ENCODE results near the gene NAGLU. TPM values are rescaled to one million over a fixed set of nuclear protein-coding genes. Genes with fewer than 3 reads are reported as not detected.

Gene NAGLU
- total and polyA plus RNA-seq, 4 donors = 22.3 to 75.0 (median 40.3) TPM

- intact Hi-C loops (cut with DNase I) = loop anchor here in 1 of 2 donors (5.0 to 10.0 kb wide), 2 partner anchors 100 to 183 kb away; partner anchors contain the start of genes CCR10, CNTNAP1 and RAMP2
- peak in 1 of 2 donors; percentile 67 for DNase-seq
- ATAC-seq (ENCODE audit: low FRiP score) = no peak
- H3K9me3 ChIP-seq (ENCODE audit: control insufficient read depth, low read length) = no peaks in the 10 kb centered on the region
- H3K4me1 ChIP-seq (ENCODE audit: control insufficient read depth in 1 of 2, insufficient read depth in 2 of 2, low read length in 2 of 2) = no peaks in the 10 kb centered on the region
- H3K27ac ChIP-seq (ENCODE audit: low read depth in 1 of 2, low read length in 2 of 2) = no peak overlapping the region
- no peak overlapping the region for H3K4me3 ChIP-seq (ENCODE audit: low read length in 2 of 2)
- H3K27me3 ChIP-seq (ENCODE audit: control insufficient read depth in 1 of 2, insufficient read depth in 2 of 2, low read length in 1 of 2) = no peaks in the 10 kb centered on the region
- H3K36me3 ChIP-seq (ENCODE audit: control insufficient read depth in 1 of 2, insufficient read depth in 2 of 2, low read length in 1 of 2) = peaks cover 7 to 26% of the 10 kb centered on the region in 2 donors
- 82 to 85% methylated on average over 10 of the region's 10 CpGs for WGBS, 2 donors
Observed at GRCh38 chr17:42581744-42582270, 45.8 kb downstream of the NAGLU start.

DNA sequence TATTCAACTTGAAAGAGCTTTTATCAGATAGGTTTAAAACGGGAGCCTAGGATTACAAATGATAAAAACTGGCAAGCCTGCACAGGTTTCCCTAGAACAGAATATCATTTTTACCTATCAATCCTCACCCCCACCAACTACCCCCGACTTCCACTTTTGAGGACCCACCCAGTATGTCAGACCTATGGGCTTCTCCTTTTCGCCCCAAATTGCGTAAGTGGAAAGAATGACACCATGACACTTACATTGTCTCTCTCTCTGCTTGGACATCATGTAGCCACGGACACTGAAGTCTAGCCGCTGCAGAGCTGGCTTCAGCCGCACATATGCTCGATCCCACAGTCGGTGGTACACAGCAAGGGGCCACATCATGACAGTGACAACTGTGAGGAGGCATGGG, 48.8 kb downstream of the NAGLU start:
- intact Hi-C loops (cut with DNase I) = loop anchor here in 1 of 2 donors (5.0 to 10.0 kb wide), 2 partner anchors 97 to 180 kb away; partner anchors contain the start of genes CCR10, CNTNAP1 and RAMP2
- Histone ChIP-seq H3K27ac (ENCODE audit: low read depth in 1 of 2, low read length in 2 of 2) (no peak overlapping the region), H3K4me1 (ENCODE audit: control insufficient read depth in 1 of 2, insufficient read depth in 2 of 2, low read length in 2 of 2) (no peaks in the 10 kb centered on the region), H3K27me3 (ENCODE audit: control insufficient read depth in 1 of 2, insufficient read depth in 2 of 2, low read length in 1 of 2) (no peaks in the 10 kb centered on the region), H3K36me3 (ENCODE audit: control insufficient read depth in 1 of 2, insufficient read depth in 2 of 2, low read length in 1 of 2) (peaks cover 16 to 27% of the 10 kb centered on the region in 2 donors), H3K9me3 (ENCODE audit: control insufficient read depth, low read length) (no peaks in the 10 kb centered on the region), H3K4me3 (ENCODE audit: low read length in 2 of 2) (no peak overlapping the region)
- ATAC-seq (ENCODE audit: low FRiP score) (no peak), DNase-seq (peak in 1 of 2 donors; percentile 56)
- whole genome bisulfite sequencing, 2 donors = 74 to 76% methylated on average over 9 of the region's 9 CpGs

- H3K4me3 ChIP-seq (ENCODE audit: low read length in 2 of 2) = no peak overlapping the region
- H3K36me3 ChIP-seq (ENCODE audit: control insufficient read depth in 1 of 2, insufficient read depth in 2 of 2, low read length in 1 of 2) = peaks cover 16 to 22% of the 10 kb centered on the region in 2 donors
- no peak for ATAC-seq (ENCODE audit: low FRiP score)
- H3K4me1 ChIP-seq (ENCODE audit: control insufficient read depth in 1 of 2, insufficient read depth in 2 of 2, low read length in 2 of 2) = no peaks in the 10 kb centered on the region
- DNase-seq = peak in 1 of 2 donors; percentile 17
- no peak overlapping the region for H3K27ac ChIP-seq (ENCODE audit: low read depth in 1 of 2, low read length in 2 of 2)
- intact Hi-C loops (cut with DNase I) = loop anchor here in 1 of 2 donors (10.0 kb wide), 1 partner anchor 179 kb away; the partner anchor contains the start of gene RAMP2
- no peaks in the 10 kb centered on the region for H3K27me3 ChIP-seq (ENCODE audit: control insufficient read depth in 1 of 2, insufficient read depth in 2 of 2, low read length in 1 of 2)
- H3K9me3 ChIP-seq (ENCODE audit: control insufficient read depth, low read length) = no peaks in the 10 kb centered on the region
- 4 to 6% methylated on average over 1 of the region's 1 CpG for WGBS, 2 donors
Observed at GRCh38 chr17:42585353-42585752, 49.3 kb downstream of the NAGLU start.

GRCh38 chr17:42586514-42587230, 50.6 kb downstream of the NAGLU start:
- peaks cover 16 to 21% of the 10 kb centered on the region in 2 donors for H3K36me3 ChIP-seq (ENCODE audit: control insufficient read depth in 1 of 2, insufficient read depth in 2 of 2, low read length in 1 of 2)
- no peak overlapping the region for H3K4me3 ChIP-seq (ENCODE audit: low read length in 2 of 2)
- no peaks in the 10 kb centered on the region for H3K9me3 ChIP-seq (ENCODE audit: control insufficient read depth, low read length)
- intact Hi-C loops (cut with DNase I) = loop anchor here in 1 of 2 donors (10.0 kb wide), 1 partner anchor 178 kb away; the partner anchor contains the start of gene RAMP2
- WGBS, 2 donors = 72 to 73% methylated on average over 7 of the region's 7 CpGs
- DNase-seq (no peak), ATAC-seq (ENCODE audit: low FRiP score) (no peak)
- H3K27me3 ChIP-seq (ENCODE audit: control insufficient read depth in 1 of 2, insufficient read depth in 2 of 2, low read length in 1 of 2) = no peaks in the 10 kb centered on the region
- no peak overlapping the region for H3K27ac ChIP-seq (ENCODE audit: low read depth in 1 of 2, low read length in 2 of 2)
- H3K4me1 ChIP-seq (ENCODE audit: control insufficient read depth in 1 of 2, insufficient read depth in 2 of 2, low read length in 2 of 2) = no peaks in the 10 kb centered on the region

GRCh38 chr17:42590886-42591285, 54.8 kb downstream of the NAGLU start:
- intact Hi-C loops (cut with DNase I) = no loop called here
- 92 to 99% methylated on average over 2 of the region's 2 CpGs for WGBS, 2 donors
- Histone ChIP-seq H3K9me3 (ENCODE audit: control insufficient read depth, low read length) (no peaks in the 10 kb centered on the region), H3K27ac (ENCODE audit: low read depth in 1 of 2, low read length in 2 of 2) (no peak overlapping the region), H3K4me1 (ENCODE audit: control insufficient read depth in 1 of 2, insufficient read depth in 2 of 2, low read length in 2 of 2) (no peaks in the 10 kb centered on the region), H3K4me3 (ENCODE audit: low read length in 2 of 2) (no peak overlapping the region), H3K36me3 (ENCODE audit: control insufficient read depth in 1 of 2, insufficient read depth in 2 of 2, low read length in 1 of 2) (peaks cover 5 to 12% of the 10 kb centered on the region in 2 donors), H3K27me3 (ENCODE audit: control insufficient read depth in 1 of 2, insufficient read depth in 2 of 2, low read length in 1 of 2) (no peaks in the 10 kb centered on the region)
- ATAC-seq (ENCODE audit: low FRiP score) = no peak
- no peak for DNase-seq

- Histone ChIP-seq H3K27ac (ENCODE audit: low read depth in 1 of 2, low read length in 2 of 2) (no peak overlapping the region), H3K9me3 (ENCODE audit: control insufficient read depth, low read length) (no peaks in the 10 kb centered on the region), H3K36me3 (ENCODE audit: control insufficient read depth in 1 of 2, insufficient read depth in 2 of 2, low read length in 1 of 2) (peaks cover 5 to 12% of the 10 kb centered on the region in 2 donors), H3K4me1 (ENCODE audit: control insufficient read depth in 1 of 2, insufficient read depth in 2 of 2, low read length in 2 of 2) (no peaks in the 10 kb centered on the region), H3K4me3 (ENCODE audit: low read length in 2 of 2) (no peak overlapping the region), H3K27me3 (ENCODE audit: control insufficient read depth in 1 of 2, insufficient read depth in 2 of 2, low read length in 1 of 2) (no peaks in the 10 kb centered on the region)
- DNase-seq = no peak
- no peak for ATAC-seq (ENCODE audit: low FRiP score)
- intact Hi-C loops (cut with DNase I) = no loop called here
- 91% methylated on average over 9 of the region's 9 CpGs for WGBS, 2 donors
Observed at GRCh38 chr17:42591411-42591810, 55.4 kb downstream of the NAGLU start.

Small RNA genes lying within 50 kb of the gene (microRNA-seq; reads per million reads assigned to microRNA genes)
- gene MIR5010 (3.0 to 6.6 reads per million in 2 donors), gene MIR548AT (0.60 to 2.0 reads per million in 2 donors)

Other genes with a start within 250 kb of the NAGLU start
- 10 to 100 TPM; 42.1 to 63.2 TPM for gene STAT5A, start 247.7 kb upstream of the NAGLU start, total RNA-seq
- gene STAT5A, start 247.7 kb upstream of the NAGLU start, polyA plus RNA-seq = 10 to 100 TPM; 10.9 to 20.8 TPM
- gene STAT3, start 147.8 kb upstream of the NAGLU start, total RNA-seq = 100 to 1,000 TPM; 279 to 297 TPM
- 10 to 100 TPM; 34.1 to 78.3 TPM for gene STAT3, start 147.8 kb upstream of the NAGLU start, polyA plus RNA-seq
- 100 to 1,000 TPM; 569 to 643 TPM for gene CAVIN1, start 113.0 kb upstream of the NAGLU start, total RNA-seq
- 100 to 1,000 TPM; 350 to 422 TPM for gene CAVIN1, start 113.0 kb upstream of the NAGLU start, polyA plus RNA-seq
- gene ATP6V0A1, start 77.4 kb upstream of the NAGLU start, total RNA-seq = 100 to 1,000 TPM in 1 of 2 donors, 10 to 100 TPM in 1; 96.2 to 111 TPM
- gene ATP6V0A1, start 77.4 kb upstream of the NAGLU start, polyA plus RNA-seq = 10 to 100 TPM; 13.4 to 47.5 TPM
- 1 to 10 TPM in 1 of 2 donors, under 1 TPM in 1; 0.62 to 1.3 TPM for gene HSD17B1, start 16.7 kb downstream of the NAGLU start, total RNA-seq
- 1 to 10 TPM in 1 of 2 donors, under 1 TPM in 1; 0.50 to 7.6 TPM for gene HSD17B1, start 16.7 kb downstream of the NAGLU start, polyA plus RNA-seq
- 10 to 100 TPM; 34.0 to 43.2 TPM for gene COASY, start 25.9 kb downstream of the NAGLU start, total RNA-seq
- 10 to 100 TPM; 23.0 to 89.5 TPM for gene COASY, start 25.9 kb downstream of the NAGLU start, polyA plus RNA-seq
- gene MLX, start 30.9 kb downstream of the NAGLU start, total RNA-seq = 10 to 100 TPM; 31.9 to 34.2 TPM
- 10 to 100 TPM; 33.8 to 38.6 TPM for gene MLX, start 30.9 kb downstream of the NAGLU start, polyA plus RNA-seq
- 1 to 10 TPM; 3.9 to 5.2 TPM for gene PSMC3IP, start 41.5 kb downstream of the NAGLU start, total RNA-seq
- gene PSMC3IP, start 41.5 kb downstream of the NAGLU start, polyA plus RNA-seq = 10 to 100 TPM in 1 of 2 donors, 1 to 10 TPM in 1; 3.8 to 14.4 TPM
- gene RETREG3, start 73.1 kb downstream of the NAGLU start, total RNA-seq = 10 to 100 TPM; 42.9 to 54.1 TPM
- 10 to 100 TPM; 11.5 to 27.6 TPM for gene RETREG3, start 73.1 kb downstream of the NAGLU start, polyA plus RNA-seq
- 10 to 100 TPM; 21.5 to 24.9 TPM for gene TUBG1, start 73.4 kb downstream of the NAGLU start, total RNA-seq
- 10 to 100 TPM; 15.7 to 19.5 TPM for gene TUBG1, start 73.4 kb downstream of the NAGLU start, polyA plus RNA-seq
- gene TUBG2, start 123.0 kb downstream of the NAGLU start, total RNA-seq = 10 to 100 TPM; 23.4 to 42.6 TPM
- gene TUBG2, start 123.0 kb downstream of the NAGLU start, polyA plus RNA-seq = 10 to 100 TPM; 23.9 to 72.2 TPM
- 10 to 100 TPM; 27.0 to 47.5 TPM for gene PLEKHH3, start 140.8 kb downstream of the NAGLU start, total RNA-seq
- 10 to 100 TPM; 10.0 to 59.3 TPM for gene PLEKHH3, start 140.8 kb downstream of the NAGLU start, polyA plus RNA-seq
- 1 to 10 TPM; 2.5 to 3.4 TPM for gene CCR10, start 145.6 kb downstream of the NAGLU start, total RNA-seq
- gene CCR10, start 145.6 kb downstream of the NAGLU start, polyA plus RNA-seq = 1 to 10 TPM in 1 of 2 donors, under 1 TPM in 1; 0.50 to 3.7 TPM
- 10 to 100 TPM in 1 of 2 donors, 1 to 10 TPM in 1; 7.6 to 25.8 TPM for gene CNTNAP1, start 146.3 kb downstream of the NAGLU start, total RNA-seq
- gene CNTNAP1, start 146.3 kb downstream of the NAGLU start, polyA plus RNA-seq = 10 to 100 TPM in 1 of 2 donors, 1 to 10 TPM in 1; 1.0 to 11.5 TPM
- gene EZH1, start 208.8 kb downstream of the NAGLU start, total RNA-seq = 10 to 100 TPM; 62.5 to 72.4 TPM
- gene EZH1, start 208.8 kb downstream of the NAGLU start, polyA plus RNA-seq = 10 to 100 TPM; 22.4 to 41.7 TPM
- gene RAMP2, start 225.0 kb downstream of the NAGLU start, total RNA-seq = 10 to 100 TPM; 27.1 to 77.7 TPM
- 10 to 100 TPM in 1 of 2 donors, 1 to 10 TPM in 1; 8.1 to 14.5 TPM for gene RAMP2, start 225.0 kb downstream of the NAGLU start, polyA plus RNA-seq
- gene VPS25, start 237.2 kb downstream of the NAGLU start, total RNA-seq = 10 to 100 TPM; 31.2 to 33.8 TPM
- 10 to 100 TPM; 45.5 to 46.8 TPM for gene VPS25, start 237.2 kb downstream of the NAGLU start, polyA plus RNA-seq
- under 1 TPM; 0.19 to 0.24 TPM for gene WNK4, start 244.4 kb downstream of the NAGLU start, total RNA-seq
- 1 to 10 TPM in 1 of 2 donors, not detected in 1; 1.1 TPM for gene WNK4, start 244.4 kb downstream of the NAGLU start, polyA plus RNA-seq